Measurements from ENCODE around the gene DENND4A. TPM values are rescaled to one million over a fixed set of nuclear protein-coding genes. Genes with fewer than 3 reads are reported as not detected.

DENND4A gene
- total RNA-seq, 1 experiment from 2014 or later: 6.2 TPM

DNA sequence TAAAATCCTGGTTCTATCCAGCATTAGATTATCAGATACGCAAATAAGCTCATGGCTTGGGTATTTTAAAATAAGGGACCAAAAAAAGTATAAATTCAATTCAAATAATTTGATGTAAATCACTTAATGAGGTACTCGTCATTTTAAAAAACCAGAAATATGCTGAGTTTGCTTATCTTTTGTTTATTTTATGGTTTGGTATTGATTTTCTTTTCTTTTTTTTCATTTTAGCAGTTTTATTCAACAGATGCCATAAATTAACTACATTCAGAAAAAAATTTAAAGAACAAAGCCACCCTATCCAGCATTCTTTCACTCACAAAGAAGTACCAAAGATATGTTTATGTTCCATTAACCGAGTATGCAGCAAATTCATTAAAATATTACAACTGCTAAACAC, 22.6 kb downstream of the DENND4A start:
- ATAC-seq (no peak), DNase-seq (no peak)
- no peaks in the 10 kb centered on the region for H3K9me3 ChIP-seq (ENCODE audit: low read length)
- no peaks in the 10 kb centered on the region for H4K20me1 ChIP-seq (ENCODE audit: low read length)
- no peak overlapping the region for H3K4me2 ChIP-seq (ENCODE audit: low read length)
- no peak overlapping the region for H3K27ac ChIP-seq (ENCODE audit: low read length)
- no peaks in the 10 kb centered on the region for H3K9me2 ChIP-seq (replicated peaks; ENCODE audit: low read length)
- no TSS peak for BruUV-seq (replicated peaks)
- TF ChIP-seq EZH2phosphoT487 (IDR thresholded peaks at IDR 0.05; ENCODE audit: borderline replicate concordance, low read length) (no peak), EZH2 (IDR thresholded peaks at IDR 0.05; ENCODE audit: low read length, unreplicated experiment) (no peak)
- TF ChIP-seq, protein P1, sequence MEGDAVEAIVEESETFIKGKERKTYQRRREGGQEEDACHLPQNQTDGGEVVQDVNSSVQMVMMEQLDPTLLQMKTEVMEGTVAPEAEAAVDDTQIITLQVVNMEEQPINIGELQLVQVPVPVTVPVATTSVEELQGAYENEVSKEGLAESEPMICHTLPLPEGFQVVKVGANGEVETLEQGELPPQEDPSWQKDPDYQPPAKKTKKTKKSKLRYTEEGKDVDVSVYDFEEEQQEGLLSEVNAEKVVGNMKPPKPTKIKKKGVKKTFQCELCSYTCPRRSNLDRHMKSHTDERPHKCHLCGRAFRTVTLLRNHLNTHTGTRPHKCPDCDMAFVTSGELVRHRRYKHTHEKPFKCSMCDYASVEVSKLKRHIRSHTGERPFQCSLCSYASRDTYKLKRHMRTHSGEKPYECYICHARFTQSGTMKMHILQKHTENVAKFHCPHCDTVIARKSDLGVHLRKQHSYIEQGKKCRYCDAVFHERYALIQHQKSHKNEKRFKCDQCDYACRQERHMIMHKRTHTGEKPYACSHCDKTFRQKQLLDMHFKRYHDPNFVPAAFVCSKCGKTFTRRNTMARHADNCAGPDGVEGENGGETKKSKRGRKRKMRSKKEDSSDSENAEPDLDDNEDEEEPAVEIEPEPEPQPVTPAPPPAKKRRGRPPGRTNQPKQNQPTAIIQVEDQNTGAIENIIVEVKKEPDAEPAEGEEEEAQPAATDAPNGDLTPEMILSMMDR (conservative IDR thresholded peaks at IDR 0.05; ENCODE audit: low read depth, low read length): no peak
- ChIA-PET CTCF (no interaction called here), POLR2A (ENCODE audit: unreplicated experiment) (no interaction called here)
- H3K4me3 ChIP-seq (ENCODE audit: low read length): no peak overlapping the region
- no peaks in the 10 kb centered on the region for H3K36me3 ChIP-seq (ENCODE audit: low read depth, low read length)
- H2AFZ ChIP-seq (ENCODE audit: low read length): no peak overlapping the region
- intact Hi-C loops (cut with micrococcal nuclease): no loop called here
- H3K27me3 ChIP-seq (ENCODE audit: low read length): no peaks in the 10 kb centered on the region
- no peaks in the 10 kb centered on the region for H3K79me2 ChIP-seq (ENCODE audit: low read length)
- no peak overlapping the region for H3K9ac ChIP-seq (ENCODE audit: low read length)
- H3K4me1 ChIP-seq (ENCODE audit: insufficient read depth, low read length): peaks cover 9% of the 10 kb centered on the region
- H3F3A ChIP-seq (ENCODE audit: low read length, unreplicated experiment): no peaks in the 10 kb centered on the region

DNA sequence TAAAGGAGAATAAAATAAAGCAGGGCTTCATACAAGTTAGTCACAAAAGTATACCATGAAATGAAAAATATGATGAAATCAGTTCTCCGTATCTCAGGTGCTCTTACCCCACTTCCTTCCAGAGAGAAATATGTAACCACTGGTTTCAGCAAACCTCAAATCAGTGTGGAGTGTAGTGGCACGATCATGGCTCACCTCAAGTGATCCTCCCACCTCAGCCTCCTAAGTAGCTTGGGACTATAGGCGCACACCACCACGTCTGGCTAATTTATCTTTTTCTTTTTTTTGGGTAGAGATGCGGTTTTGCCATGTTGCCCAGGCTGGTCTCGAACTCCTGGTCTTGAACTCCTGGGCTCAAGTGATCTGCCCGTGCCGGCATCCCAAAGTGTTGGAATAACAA, 24.2 kb downstream of the DENND4A start:
- intact Hi-C loops (cut with micrococcal nuclease): no loop called here
- no TSS peak for BruUV-seq (replicated peaks)

DNA sequence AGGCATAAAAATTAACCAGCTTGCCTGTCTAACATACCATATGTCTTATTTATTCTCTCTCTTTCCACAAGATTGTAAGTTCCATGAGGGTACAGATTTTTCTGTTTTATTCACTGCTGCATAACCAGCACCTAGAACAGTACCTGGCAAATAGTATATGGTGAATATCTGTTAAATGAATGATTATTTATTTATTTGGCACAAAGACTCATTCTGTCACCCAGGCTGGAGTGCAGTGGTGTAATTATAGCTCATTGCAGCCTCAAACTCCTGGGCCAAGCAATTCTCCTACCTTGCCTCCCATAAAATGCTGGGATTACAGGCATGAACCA, 24.9 kb downstream of the DENND4A start:
- Histone ChIP-seq H3F3A (ENCODE audit: low read length, unreplicated experiment) (no peaks in the 10 kb centered on the region), H3K9ac (ENCODE audit: low read length) (no peak overlapping the region), H3K9me2 (replicated peaks; ENCODE audit: low read length) (no peaks in the 10 kb centered on the region), H3K27ac (ENCODE audit: low read length) (no peak overlapping the region), H3K4me2 (ENCODE audit: low read length) (no peak overlapping the region), H3K9me3 (ENCODE audit: low read length) (no peaks in the 10 kb centered on the region), H2AFZ (ENCODE audit: low read length) (no peak overlapping the region), H3K27me3 (ENCODE audit: low read length) (no peaks in the 10 kb centered on the region), H3K4me1 (ENCODE audit: insufficient read depth, low read length) (peaks cover 9% of the 10 kb centered on the region), H3K79me2 (ENCODE audit: low read length) (no peaks in the 10 kb centered on the region), H3K36me3 (ENCODE audit: low read depth, low read length) (no peaks in the 10 kb centered on the region), H3K4me3 (ENCODE audit: low read length) (no peak overlapping the region), H4K20me1 (ENCODE audit: low read length) (no peaks in the 10 kb centered on the region)
- intact Hi-C loops (cut with micrococcal nuclease): no loop called here
- no TSS peak for BruUV-seq (replicated peaks)
- POLR2A ChIA-PET (ENCODE audit: unreplicated experiment): interaction anchor here (0.6 kb wide), 1 partner anchor 114 kb away, joined by 4 read pairs; no protein-coding TSS in a partner anchor
- ATAC-seq (no peak), DNase-seq (no peak)
- TF ChIP-seq EZH2phosphoT487 (IDR thresholded peaks at IDR 0.05; ENCODE audit: borderline replicate concordance, low read length) (no peak), EZH2 (IDR thresholded peaks at IDR 0.05; ENCODE audit: low read length, unreplicated experiment) (no peak)
- TF ChIP-seq, protein P1 (conservative IDR thresholded peaks at IDR 0.05; ENCODE audit: low read depth, low read length): no peak
- CTCF ChIA-PET: no interaction called here

More for the DNA sequence above, 24.2 kb downstream of the DENND4A start:
- Histone ChIP-seq H3K4me1 (ENCODE audit: insufficient read depth, low read length) (peaks cover 9% of the 10 kb centered on the region), H4K20me1 (ENCODE audit: low read length) (no peaks in the 10 kb centered on the region), H3K9me3 (ENCODE audit: low read length) (no peaks in the 10 kb centered on the region), H3K4me2 (ENCODE audit: low read length) (no peak overlapping the region), H3K36me3 (ENCODE audit: low read depth, low read length) (no peaks in the 10 kb centered on the region), H3K79me2 (ENCODE audit: low read length) (no peaks in the 10 kb centered on the region), H2AFZ (ENCODE audit: low read length) (no peak overlapping the region), H3K4me3 (ENCODE audit: low read length) (no peak overlapping the region), H3K9ac (ENCODE audit: low read length) (no peak overlapping the region), H3K27me3 (ENCODE audit: low read length) (no peaks in the 10 kb centered on the region), H3K27ac (ENCODE audit: low read length) (no peak overlapping the region), H3K9me2 (replicated peaks; ENCODE audit: low read length) (no peaks in the 10 kb centered on the region), H3F3A (ENCODE audit: low read length, unreplicated experiment) (no peaks in the 10 kb centered on the region)
- ChIA-PET CTCF (no interaction called here), POLR2A (ENCODE audit: unreplicated experiment) (interaction anchor here (0.7 kb wide), 1 partner anchor 81 kb away, joined by 3 read pairs; no protein-coding TSS in a partner anchor)
- TF ChIP-seq EZH2 (IDR thresholded peaks at IDR 0.05; ENCODE audit: low read length, unreplicated experiment): no peak
- TF ChIP-seq EZH2phosphoT487 (IDR thresholded peaks at IDR 0.05; ENCODE audit: borderline replicate concordance, low read length): no peak
- TF ChIP-seq, protein P1 (conservative IDR thresholded peaks at IDR 0.05; ENCODE audit: low read depth, low read length): no peak
- ATAC-seq: no peak
- DNase-seq: no peak
